ENCODE results near the gene SCAMP5.

Gene SCAMP5

GRCh38 chr15:74995182-74995778 is at the start of gene SCAMP5:
Gene SCAMP5 (plus strand): TSS chr15:74995563. CDS start chr15:75011840, 16,277 bp downstream.
- DNase-seq = peak; percentile 86

- peak; percentile 57 for DNase-seq
These were observed 45.1 kb upstream of the SCAMP5 start for GRCh38 chr15:74950078-74950908.

GRCh38 chr15:74951006-74951405 is 44.4 kb upstream of the SCAMP5 start:
- no peak for DNase-seq

- DNase-seq = no peak
These were observed 40.8 kb upstream of the SCAMP5 start for GRCh38 chr15:74954515-74954914.

GRCh38 chr15:74955017-74955416 is 40.3 kb upstream of the SCAMP5 start:
- DNase-seq = no peak

GRCh38 chr15:74955796-74956647 is 39.3 kb upstream of the SCAMP5 start:
- DNase-seq = peak; percentile 62

GRCh38 chr15:74956648-74957475 is 38.5 kb upstream of the SCAMP5 start, which contains the start of gene RPP25:
Gene RPP25 (minus strand): TSS chr15:74956772. CDS start chr15:74956583, 189 bp downstream.
- peak; percentile 57 for DNase-seq

GRCh38 chr15:74957476-74958035 is 37.8 kb upstream of the SCAMP5 start:
- no peak for DNase-seq

GRCh38 chr15:74958320-74958907 is 36.9 kb upstream of the SCAMP5 start:
- DNase-seq = no peak

- DNase-seq = no peak
These were observed 36.3 kb upstream of the SCAMP5 start for GRCh38 chr15:74958908-74959585.

GRCh38 chr15:74959586-74959939 is 35.8 kb upstream of the SCAMP5 start:
- DNase-seq = no peak

- DNase-seq = no peak
These were observed 35.1 kb upstream of the SCAMP5 start for GRCh38 chr15:74960286-74960685.

- no peak for DNase-seq
These were observed 34.3 kb upstream of the SCAMP5 start for GRCh38 chr15:74960995-74961588.

- DNase-seq = no peak
These were observed 33.7 kb upstream of the SCAMP5 start for GRCh38 chr15:74961616-74962015.

GRCh38 chr15:74962219-74962618 is 33.1 kb upstream of the SCAMP5 start:
- DNase-seq = no peak

- no peak for DNase-seq
These were observed 32.7 kb upstream of the SCAMP5 start for GRCh38 chr15:74962671-74963070.

GRCh38 chr15:74963213-74963612 is 32.1 kb upstream of the SCAMP5 start:
- DNase-seq = no peak

GRCh38 chr15:74964794-74965193 is 30.6 kb upstream of the SCAMP5 start:
- no peak for DNase-seq

- no peak for DNase-seq
These were observed 27.7 kb upstream of the SCAMP5 start for GRCh38 chr15:74967670-74968069.

- no peak for DNase-seq
These were observed 19.2 kb upstream of the SCAMP5 start for GRCh38 chr15:74976159-74976558.

- DNase-seq = no peak
These were observed 17.8 kb upstream of the SCAMP5 start for GRCh38 chr15:74977599-74977998.
